Calu3 (cell line): ENCODE results near the gene POU4F3. TPM values are rescaled to one million over a fixed set of nuclear protein-coding genes. Genes with fewer than 3 reads are reported as not detected.

Experiments used
- BruUV-seq: library from RNA; stranded (reverse); fragments of 400-500 nt; replicated peaks from 2 replicates; lab custom pipeline; 2021; lab: Mats Ljungman, UMichigan
- CTCF ChIA-PET: fragments of 300-600 bp; sonication (Branson Sonifier 250); formaldehyde crosslinking; loops from one replicate; lab custom pipeline; 2022; ENCODE audit warnings: antibody characterized with exemption; lab: Charles Lee
- DNase-seq: peaks from one replicate; pipeline ENCODE4 v3.0.0; 2022
- H3K27ac Mint-ChIP-seq: one replicate; pipeline ENCODE4 v1.8.0; 2022; ENCODE audit warnings: mixed read lengths; ENCODE audit not compliant: unreplicated experiment
- H3K27me3 Mint-ChIP-seq: one replicate; pipeline ENCODE4 v1.8.0; 2022; ENCODE audit warnings: mixed read lengths; ENCODE audit not compliant: unreplicated experiment
- H3K36me3 Mint-ChIP-seq: one replicate; pipeline ENCODE4 v1.8.0; 2022; ENCODE audit warnings: mild to moderate bottlenecking, moderate library complexity, mixed read lengths; ENCODE audit not compliant: insufficient read depth, unreplicated experiment
- H3K4me1 Mint-ChIP-seq: one replicate; pipeline ENCODE4 v1.8.0; 2022; ENCODE audit warnings: mild to moderate bottlenecking, low read depth, mixed read lengths; ENCODE audit not compliant: unreplicated experiment
- H3K4me3 Mint-ChIP-seq: one replicate; pipeline ENCODE4 v1.8.0; 2022; ENCODE audit warnings: mild to moderate bottlenecking, low read depth, moderate library complexity, mixed read lengths; ENCODE audit not compliant: unreplicated experiment
- H3K9me3 Mint-ChIP-seq: one replicate; pipeline ENCODE4 v1.8.0; 2022; ENCODE audit warnings: low read depth, mixed read lengths; ENCODE audit not compliant: unreplicated experiment
- CTCF ChIP-seq: fragments of 200-600 bp; IDR thresholded peaks from one replicate; pipeline ENCODE4 v1.8.0; 2022; ENCODE audit warnings: antibody characterized with exemption; ENCODE audit not compliant: unreplicated experiment
- intact Hi-C: fragments of 100-400 bp; cut with micrococcal nuclease; formaldehyde crosslinking; loops from one replicate; pipeline ENCODE4 v1.10.0; 2022; ENCODE audit not compliant: unreplicated experiment
- total RNA-seq: library from RNA; stranded (reverse); gene quantifications from 2 replicates; pipeline ENCODE4 v1.2.3, GENCODE V29; 2022

POU4F3 gene
- total RNA-seq, 1 experiment from 2014 or later = 0.19 TPM

DNA sequence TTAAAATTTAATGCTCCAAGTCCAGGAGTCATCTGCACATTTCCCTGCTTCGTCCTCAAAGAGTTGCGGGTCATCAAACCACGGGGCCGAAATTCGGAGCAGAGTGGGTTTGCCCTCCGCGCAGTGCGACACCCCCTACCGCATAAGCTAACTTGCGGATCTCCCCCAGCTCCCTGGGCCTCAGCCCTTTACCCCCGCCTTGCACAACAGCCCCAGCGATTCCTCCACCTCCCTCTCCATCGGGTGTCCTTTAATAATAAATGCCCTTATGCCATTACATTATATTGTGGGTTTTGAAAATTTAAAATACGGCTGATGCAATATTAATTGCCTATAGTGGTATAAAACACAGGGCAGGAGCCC, 3.9 kb downstream of the POU4F3 start:
- H3K4me1 Mint-ChIP-seq = peaks cover 13% of the 10 kb centered on the region
- peaks cover 96% of the 10 kb centered on the region for H3K27me3 Mint-ChIP-seq
- H3K27ac Mint-ChIP-seq = no peak overlapping the region

GRCh38 chr5:146342882-146343865, 4.5 kb downstream of the POU4F3 start:
- TF ChIP-seq CTCF = no peak
- Mint-ChIP-seq H3K4me3 (no peak overlapping the region), H3K27me3 (peaks cover 90% of the 10 kb centered on the region), H3K4me1 (peaks cover 6% of the 10 kb centered on the region), H3K36me3 (peaks cover 6% of the 10 kb centered on the region), H3K27ac (no peak overlapping the region), H3K9me3 (no peaks in the 10 kb centered on the region)
- BruUV-seq = no TSS peak
- DNase-seq = no peak
- intact Hi-C loops = no loop called here
- CTCF ChIA-PET = no interaction called here

More for the DNA sequence above, 3.9 kb downstream of the POU4F3 start:
- intact Hi-C loops = no loop called here
- H3K4me3 Mint-ChIP-seq = no peak overlapping the region
- BruUV-seq = no TSS peak
- CTCF ChIA-PET = no interaction called here
- no peak for TF ChIP-seq CTCF
- no peak for DNase-seq
- no peaks in the 10 kb centered on the region for H3K9me3 Mint-ChIP-seq
- H3K36me3 Mint-ChIP-seq = peaks cover 10% of the 10 kb centered on the region

- TF ChIP-seq CTCF = no peak
- Mint-ChIP-seq H3K4me3 (peak overlapping the region; percentile 34), H3K27me3 (peaks cover 77% of the 10 kb centered on the region), H3K36me3 (no peaks in the 10 kb centered on the region), H3K9me3 (no peaks in the 10 kb centered on the region), H3K4me1 (no peaks in the 10 kb centered on the region), H3K27ac (no peak overlapping the region)
- BruUV-seq = no TSS peak
- intact Hi-C loops = no loop called here
- DNase-seq = peak; percentile 47
- CTCF ChIA-PET = interaction anchor here (0.6 kb wide), 1 partner anchor 1417 kb away, joined by 5 read pairs; no protein-coding TSS in a partner anchor
These were observed 5.8 kb downstream of the POU4F3 start for GRCh38 chr5:146344155-146345118.

- Mint-ChIP-seq H3K36me3 (no peaks in the 10 kb centered on the region), H3K27ac (no peak overlapping the region), H3K4me3 (peak overlapping the region; percentile 34), H3K27me3 (peaks cover 69% of the 10 kb centered on the region), H3K9me3 (no peaks in the 10 kb centered on the region), H3K4me1 (no peaks in the 10 kb centered on the region)
- intact Hi-C loops = no loop called here
- DNase-seq = no peak
- TF ChIP-seq CTCF = no peak
- CTCF ChIA-PET = interaction anchor here (0.6 kb wide), 1 partner anchor 1417 kb away, joined by 5 read pairs; no protein-coding TSS in a partner anchor
- BruUV-seq = no TSS peak
These were observed 6.6 kb downstream of the POU4F3 start for GRCh38 chr5:146345240-146345577.
